ENCODE data around the gene SGSH.
"Not testable (repeated sequence)": the region's sequence is repeated elsewhere in the genome, so short reads cannot be mapped to it uniquely, and the experiment has no call there.

Gene SGSH

GRCh38 chr17:80252871-80253270 lies 32.7 kb upstream of the SGSH start:
- peak; percentile 58 for DNase-seq

GRCh38 chr17:80251966-80252365 lies 31.8 kb upstream of the SGSH start:
- DNase-seq, result no peak

- DNase-seq, result no peak
Observed at GRCh38 chr17:80248894-80249710, 29.0 kb upstream of the SGSH start.

DNA sequence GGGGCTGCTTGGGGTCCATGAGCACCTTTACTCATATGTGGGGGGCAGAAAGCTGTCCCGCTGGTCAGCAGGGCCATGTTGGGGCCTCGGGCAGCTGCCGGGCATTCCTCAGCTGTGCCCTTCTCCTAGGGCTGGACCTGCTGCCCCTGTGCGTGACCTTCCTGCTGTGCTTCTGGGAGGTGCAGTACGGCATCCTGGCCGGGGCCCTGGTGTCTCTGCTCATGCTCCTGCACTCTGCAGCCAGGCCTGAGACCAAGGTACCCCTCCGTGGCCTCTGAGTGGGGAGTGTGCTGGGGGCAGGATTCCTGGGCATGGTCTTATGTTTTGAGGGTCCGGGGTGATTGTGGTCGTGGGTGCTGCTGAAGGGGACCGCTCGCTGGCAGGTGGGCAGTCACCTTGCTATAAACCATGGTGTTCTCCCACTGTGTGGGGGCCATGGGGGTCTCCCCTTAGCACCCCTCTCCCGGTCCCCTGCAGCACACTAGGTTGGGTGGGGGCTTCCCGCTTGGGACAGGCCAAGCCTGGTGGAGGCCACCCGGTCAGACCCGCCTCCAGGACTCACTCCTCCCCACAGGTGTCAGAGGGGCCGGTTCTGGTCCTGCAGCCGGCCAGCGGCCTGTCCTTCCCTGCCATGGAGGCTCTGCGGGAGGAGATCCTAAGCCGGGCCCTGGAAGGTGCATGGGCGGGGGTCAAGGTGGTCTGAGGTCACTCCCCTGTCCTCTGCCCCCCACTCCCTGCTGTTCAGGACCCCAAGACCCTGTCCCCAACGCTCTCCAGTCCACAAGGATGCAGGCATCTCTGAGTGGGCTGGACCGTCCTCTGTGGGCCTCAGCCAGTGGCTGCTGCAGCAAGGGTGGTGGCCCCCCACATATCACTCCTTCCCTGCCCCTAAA lies 28.1 kb upstream of the SGSH start:
- no peak for DNase-seq

GRCh38 chr17:80247561-80247960 lies 27.4 kb upstream of the SGSH start:
- no peak for DNase-seq

DNA sequence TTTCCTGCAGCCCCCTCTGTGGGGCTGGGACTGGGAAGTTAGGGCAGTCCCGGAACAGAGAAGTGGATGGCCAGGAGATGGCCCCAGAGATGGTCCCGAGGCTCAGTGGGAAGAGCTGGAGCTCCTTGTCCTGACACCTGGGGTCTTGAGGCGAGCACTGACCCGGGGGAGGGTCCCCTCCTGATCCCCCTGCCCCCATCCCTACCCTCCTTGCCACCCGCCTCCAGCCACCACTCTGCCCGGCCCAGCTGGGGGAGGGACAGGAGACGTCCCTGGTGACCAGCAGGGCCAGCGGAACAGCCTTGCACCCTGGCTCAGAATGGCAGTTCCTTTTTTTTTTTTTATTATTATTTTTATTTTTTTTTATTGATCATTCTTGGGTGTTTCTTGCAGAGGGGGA lies 26.6 kb upstream of the SGSH start:
- no peak for DNase-seq

GRCh38 chr17:80246266-80246681 lies 26.1 kb upstream of the SGSH start:
- DNase-seq, result no peak

- DNase-seq, result no peak
Observed at GRCh38 chr17:80245566-80246265, 25.6 kb upstream of the SGSH start.

- DNase-seq, result no peak
Observed at GRCh38 chr17:80244871-80245509, 24.9 kb upstream of the SGSH start.

GRCh38 chr17:80244448-80244847 lies 24.3 kb upstream of the SGSH start:
- not testable (repeated sequence) for DNase-seq

DNA sequence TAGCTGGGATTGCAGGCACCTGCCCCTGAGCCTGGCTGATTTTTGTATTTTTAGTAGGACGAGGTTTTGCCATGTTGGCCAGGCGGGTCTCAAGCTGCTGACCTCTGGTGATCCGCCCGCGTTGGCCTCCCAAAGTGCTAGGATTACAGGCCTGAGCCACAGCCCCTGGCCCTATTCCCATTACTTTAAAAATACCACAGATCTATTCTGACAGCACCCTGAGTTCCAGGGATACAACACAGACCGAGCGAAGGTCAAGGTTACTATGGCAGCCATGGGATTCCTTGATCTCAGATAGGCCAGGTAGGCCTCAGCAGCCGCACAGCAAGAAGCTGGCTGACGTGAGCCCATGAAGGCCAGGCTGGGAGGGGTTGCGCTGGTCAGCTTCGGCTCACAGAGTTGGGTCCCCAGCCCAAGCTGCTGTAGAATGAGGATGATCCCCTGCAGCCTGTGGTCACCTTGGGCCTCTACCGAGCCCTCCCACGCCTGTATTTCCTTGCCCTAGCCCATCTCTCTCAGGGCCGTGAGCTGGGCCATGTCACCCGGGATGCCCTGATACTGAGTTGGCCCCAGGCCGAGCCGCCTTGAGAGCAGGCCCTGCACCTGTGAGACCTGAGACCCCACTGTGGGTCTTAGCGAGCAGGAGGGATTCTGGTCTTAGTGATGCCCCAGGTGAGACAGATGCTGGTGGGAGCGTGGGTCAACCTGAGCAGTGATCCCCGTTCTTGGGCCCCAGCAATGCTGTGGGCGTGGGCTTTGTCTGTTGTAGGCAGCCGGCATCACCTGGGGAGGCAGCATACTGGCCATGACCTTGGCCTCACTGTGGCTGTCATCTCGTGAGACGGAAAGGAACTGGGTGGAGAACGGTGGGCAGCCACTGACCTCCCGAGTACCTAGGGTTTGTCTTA lies 23.6 kb upstream of the SGSH start:
- DNase-seq, result no peak

DNA sequence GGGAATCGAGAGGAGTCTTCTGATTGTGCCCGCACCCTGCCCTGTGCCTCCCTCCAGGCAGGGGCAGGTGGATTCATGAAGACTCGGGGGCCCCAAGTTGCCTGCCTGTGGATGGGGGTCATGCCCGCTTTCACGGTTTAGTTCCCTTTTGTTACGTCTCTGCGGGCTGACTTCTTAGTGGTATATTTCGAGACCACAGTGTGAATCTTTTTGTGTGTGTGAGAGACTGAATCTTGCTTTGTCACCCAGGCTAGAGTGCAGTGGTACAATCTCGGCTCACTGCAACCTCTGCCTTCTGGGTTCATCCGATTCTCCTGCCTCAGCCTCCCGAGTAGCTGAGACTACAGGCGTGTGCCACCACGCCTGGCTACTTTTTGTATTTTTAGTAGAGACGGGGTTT lies 22.4 kb upstream of the SGSH start:
- no peak for DNase-seq

GRCh38 chr17:80237386-80237785 lies 17.3 kb upstream of the SGSH start:
- DNase-seq, result no peak

DNA sequence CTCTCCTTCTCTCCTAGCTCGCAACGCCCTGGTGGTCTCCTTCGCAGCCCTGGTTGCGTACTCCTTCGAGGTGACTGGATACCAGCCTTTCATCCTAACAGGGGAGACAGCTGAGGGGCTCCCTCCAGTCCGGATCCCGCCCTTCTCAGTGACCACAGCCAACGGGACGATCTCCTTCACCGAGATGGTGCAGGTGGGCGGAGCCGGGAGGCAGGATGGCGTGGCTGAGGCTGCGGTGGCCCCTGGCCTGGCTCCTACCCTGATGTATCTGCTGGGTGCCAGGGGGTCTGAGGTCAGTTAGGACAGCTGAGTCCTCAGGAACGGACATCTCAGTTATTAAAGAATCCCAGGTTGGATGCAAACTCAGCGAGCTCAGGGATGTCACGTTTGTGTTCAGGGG lies 16.8 kb upstream of the SGSH start:
- DNase-seq, result no peak

GRCh38 chr17:80233202-80233601 lies 13.1 kb upstream of the SGSH start:
- DNase-seq, result no peak

DNA sequence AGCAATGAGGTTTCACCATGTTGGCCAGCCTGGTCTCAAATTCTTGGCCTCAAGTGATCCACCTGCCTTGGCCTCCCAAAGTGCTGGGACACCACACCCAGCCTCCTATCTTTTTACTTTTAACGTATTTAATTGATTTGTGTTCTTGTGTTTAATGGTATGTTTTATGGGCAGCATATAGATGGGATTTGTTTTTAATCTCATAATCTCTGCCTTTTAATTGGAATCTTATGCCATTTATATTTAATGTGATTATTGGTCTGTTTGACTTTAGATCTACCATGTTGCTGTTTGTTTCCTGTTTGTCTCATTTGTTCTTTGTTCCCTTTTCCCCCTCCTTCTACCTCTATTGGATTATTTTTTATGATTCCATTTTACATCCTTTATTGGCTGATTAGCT lies 12.3 kb upstream of the SGSH start:
- DNase-seq, result no peak

GRCh38 chr17:80229011-80229410 lies 8.9 kb upstream of the SGSH start:
- DNase-seq, result no peak

DNA sequence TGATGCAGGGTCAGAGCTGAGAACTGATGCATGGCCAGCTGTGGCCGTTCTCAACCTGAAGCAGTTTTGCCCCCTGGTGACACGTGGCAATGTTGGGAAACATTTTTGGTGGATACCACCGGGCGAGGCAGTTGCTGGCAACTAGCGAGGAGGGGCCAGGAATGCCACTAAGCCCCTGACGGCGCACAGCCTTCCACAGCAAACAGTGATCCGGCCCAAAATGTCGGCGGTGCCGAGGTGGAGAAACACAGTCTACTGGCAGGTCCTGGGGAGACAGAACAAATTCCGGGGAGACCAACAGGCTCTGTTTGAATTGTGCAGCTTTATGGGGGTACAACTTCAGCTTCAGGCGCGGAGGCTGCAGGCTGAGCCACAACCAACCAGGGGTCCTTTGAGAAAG lies 8.3 kb upstream of the SGSH start:
- no peak for DNase-seq

DNA sequence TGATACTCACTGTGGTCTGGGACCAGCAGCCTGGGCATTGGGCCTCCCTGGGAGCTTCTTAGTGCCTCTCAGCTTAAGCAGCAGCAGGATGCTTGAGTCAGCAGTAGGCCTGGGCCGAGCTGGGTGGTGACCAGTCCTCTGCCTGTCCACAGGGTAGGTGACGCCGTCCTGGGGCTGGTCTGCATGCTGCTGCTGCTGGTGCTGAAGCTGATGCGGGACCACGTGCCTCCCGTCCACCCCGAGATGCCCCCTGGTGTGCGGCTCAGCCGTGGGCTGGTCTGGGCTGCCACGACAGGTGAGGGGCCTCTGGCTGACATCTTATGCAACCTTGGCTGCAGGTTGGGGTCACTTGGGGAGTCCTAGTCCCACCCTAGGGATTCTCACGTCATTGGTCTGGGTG lies 7.5 kb upstream of the SGSH start:
- DNase-seq, result no peak

DNA sequence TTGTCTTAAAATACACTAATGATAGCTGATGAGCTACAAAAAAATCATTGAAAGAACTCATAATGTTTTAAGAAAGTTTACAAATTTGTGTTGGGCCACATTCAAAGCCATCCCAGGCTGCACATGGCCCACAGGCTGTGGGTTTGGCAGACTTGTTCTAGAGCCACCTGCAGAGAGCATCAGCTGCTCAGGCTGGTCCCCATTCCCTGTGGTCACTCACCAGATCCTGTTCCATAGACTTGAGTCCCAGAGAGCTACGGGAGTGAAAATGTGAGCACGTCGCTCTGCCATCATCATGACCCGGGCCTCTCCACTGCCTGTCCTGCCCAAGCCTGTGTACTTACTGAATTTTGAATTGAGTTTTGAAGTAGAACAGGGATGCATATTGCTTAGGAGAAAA lies 7.0 kb upstream of the SGSH start:
- DNase-seq, result no peak

DNA sequence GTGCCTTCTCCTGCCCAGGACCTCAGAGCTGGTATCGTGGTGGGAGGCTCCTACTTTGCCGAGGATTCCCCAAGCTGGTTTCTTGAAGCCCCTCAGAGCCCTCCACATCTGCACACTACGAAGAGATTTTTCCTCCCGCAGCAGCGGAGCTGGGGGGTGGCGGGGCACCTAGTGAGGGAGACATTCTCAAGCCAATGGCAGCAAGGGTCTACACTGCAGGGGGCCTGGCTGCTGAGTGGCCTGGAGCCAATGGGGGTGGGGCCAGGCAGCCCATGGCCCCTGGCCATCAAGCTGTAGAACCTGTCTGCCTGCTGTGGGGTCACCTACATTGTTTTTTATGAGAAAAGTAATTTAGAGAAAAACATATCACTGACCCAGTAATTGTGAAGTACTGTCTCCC lies 5.1 kb upstream of the SGSH start:
- no peak for DNase-seq

DNA sequence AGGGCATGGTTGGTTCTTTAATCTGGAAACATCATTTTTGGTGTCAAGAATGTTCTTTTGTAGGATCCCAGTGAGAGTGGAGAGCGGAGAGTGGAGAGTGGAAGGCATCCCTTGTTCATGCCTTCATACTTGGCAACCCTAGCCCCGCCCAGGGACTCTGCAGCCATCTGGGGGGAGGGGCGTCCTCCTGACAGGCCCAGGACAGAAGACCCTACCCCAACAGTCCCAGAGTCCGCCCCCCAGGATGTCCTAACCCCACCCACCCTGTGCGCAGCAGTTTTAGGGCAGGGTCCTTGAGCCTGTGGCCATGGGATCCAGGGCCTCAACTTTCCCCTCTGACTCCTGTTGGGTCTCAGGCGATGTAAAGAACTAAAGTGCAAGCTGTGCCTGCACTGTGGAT lies 4.5 kb upstream of the SGSH start:
- no peak for DNase-seq
